Glutamatergic neuron (in vitro differentiated cells): Measurements from ENCODE around the gene SEMA3G. TPM values are rescaled to one million over a fixed set of nuclear protein-coding genes. Genes with fewer than 3 reads are reported as not detected.

ENCODE experiments used
- DNase-seq: peaks from one replicate; pipeline ENCODE4 v3.0.0; 2022
- H3K27ac Mint-ChIP-seq: one replicate; pipeline ENCODE4 v1.8.0; 2020; ENCODE audit warnings: mild to moderate bottlenecking, mixed read lengths, inconsistent platforms; ENCODE audit not compliant: unreplicated experiment
- H3K27me3 Mint-ChIP-seq: one replicate; pipeline ENCODE4 v1.8.0; 2020; ENCODE audit warnings: mild to moderate bottlenecking, moderate library complexity, mixed read lengths, inconsistent platforms; ENCODE audit not compliant: unreplicated experiment
- H3K36me3 Mint-ChIP-seq: one replicate; pipeline ENCODE4 v1.8.0; 2020; ENCODE audit warnings: mild to moderate bottlenecking, mixed read lengths, inconsistent platforms; ENCODE audit not compliant: unreplicated experiment
- H3K4me1 Mint-ChIP-seq: one replicate; pipeline ENCODE4 v1.8.0; 2020; ENCODE audit warnings: mild to moderate bottlenecking, low read depth, mixed read lengths, inconsistent platforms; ENCODE audit not compliant: unreplicated experiment
- H3K4me3 Mint-ChIP-seq: one replicate; pipeline ENCODE4 v1.8.0; 2020; ENCODE audit warnings: mild to moderate bottlenecking, mixed read lengths, inconsistent platforms; ENCODE audit not compliant: unreplicated experiment
- H3K9me3 Mint-ChIP-seq: one replicate; pipeline ENCODE4 v1.8.0; 2020; ENCODE audit warnings: mild to moderate bottlenecking, moderate library complexity, mixed read lengths, inconsistent platforms; ENCODE audit not compliant: unreplicated experiment
- total RNA-seq: library from RNA; stranded (reverse); fragmentation: NEBNext Ultra II Directional; extraction: Animal tissue kit (Norgen Biotek cat#: 25700); gene quantifications from one replicate; pipeline ENCODE4 v1.2.1, GENCODE V29; 2021; ENCODE audit not compliant: unreplicated experiment
- TF ChIP-seq, protein P1 (sequence below): fragments of 200-600 bp; sonication (generic); IDR thresholded peaks from one replicate; pipeline ENCODE4 v1.5.0; 2021; ENCODE audit not compliant: partially characterized antibody, unreplicated experiment

Gene SEMA3G
- total RNA-seq, 1 donor from 2014 or later: 0.59 TPM

DNA sequence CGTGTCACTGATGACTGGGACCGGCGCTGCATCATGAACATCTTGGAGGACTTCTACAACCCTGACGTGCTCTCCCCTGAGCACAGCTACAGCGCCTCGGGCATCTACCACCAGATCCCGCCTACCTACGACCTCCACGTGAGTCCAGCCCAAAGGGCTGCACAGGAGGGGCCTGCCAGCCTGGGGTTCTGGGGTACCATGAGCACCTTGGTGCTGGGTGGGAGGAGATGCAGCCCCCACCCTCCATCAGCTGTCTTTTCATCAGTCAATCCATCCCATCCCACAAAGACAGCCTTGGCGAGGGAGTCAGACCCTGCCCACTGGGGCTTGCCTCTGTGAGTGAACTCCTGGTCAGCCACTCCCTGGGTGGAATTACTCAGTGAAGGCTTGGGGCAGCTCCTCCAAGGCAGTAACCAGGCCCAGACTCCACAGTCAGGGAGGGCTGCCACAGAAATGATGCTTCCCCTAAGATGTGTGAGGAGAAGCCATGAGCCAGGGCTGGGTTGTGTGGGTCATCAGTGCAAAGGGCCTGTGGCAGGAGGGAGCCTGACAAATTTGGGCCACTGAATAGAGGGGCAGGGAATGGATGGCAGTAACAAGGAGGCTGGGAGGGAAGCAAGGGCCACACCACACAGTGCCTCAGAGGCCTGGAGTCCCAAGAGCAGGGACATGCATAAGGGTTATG is 47.9 kb downstream of the SEMA3G start:
- TF ChIP-seq, protein P1, sequence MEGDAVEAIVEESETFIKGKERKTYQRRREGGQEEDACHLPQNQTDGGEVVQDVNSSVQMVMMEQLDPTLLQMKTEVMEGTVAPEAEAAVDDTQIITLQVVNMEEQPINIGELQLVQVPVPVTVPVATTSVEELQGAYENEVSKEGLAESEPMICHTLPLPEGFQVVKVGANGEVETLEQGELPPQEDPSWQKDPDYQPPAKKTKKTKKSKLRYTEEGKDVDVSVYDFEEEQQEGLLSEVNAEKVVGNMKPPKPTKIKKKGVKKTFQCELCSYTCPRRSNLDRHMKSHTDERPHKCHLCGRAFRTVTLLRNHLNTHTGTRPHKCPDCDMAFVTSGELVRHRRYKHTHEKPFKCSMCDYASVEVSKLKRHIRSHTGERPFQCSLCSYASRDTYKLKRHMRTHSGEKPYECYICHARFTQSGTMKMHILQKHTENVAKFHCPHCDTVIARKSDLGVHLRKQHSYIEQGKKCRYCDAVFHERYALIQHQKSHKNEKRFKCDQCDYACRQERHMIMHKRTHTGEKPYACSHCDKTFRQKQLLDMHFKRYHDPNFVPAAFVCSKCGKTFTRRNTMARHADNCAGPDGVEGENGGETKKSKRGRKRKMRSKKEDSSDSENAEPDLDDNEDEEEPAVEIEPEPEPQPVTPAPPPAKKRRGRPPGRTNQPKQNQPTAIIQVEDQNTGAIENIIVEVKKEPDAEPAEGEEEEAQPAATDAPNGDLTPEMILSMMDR: no peak
- Mint-ChIP-seq H3K36me3 (no peaks in the 10 kb centered on the region), H3K27ac (no peak overlapping the region), H3K27me3 (peaks cover 2% of the 10 kb centered on the region), H3K4me1 (no peaks in the 10 kb centered on the region), H3K4me3 (no peak overlapping the region), H3K9me3 (peaks cover 4% of the 10 kb centered on the region)
- no peak for DNase-seq

DNA sequence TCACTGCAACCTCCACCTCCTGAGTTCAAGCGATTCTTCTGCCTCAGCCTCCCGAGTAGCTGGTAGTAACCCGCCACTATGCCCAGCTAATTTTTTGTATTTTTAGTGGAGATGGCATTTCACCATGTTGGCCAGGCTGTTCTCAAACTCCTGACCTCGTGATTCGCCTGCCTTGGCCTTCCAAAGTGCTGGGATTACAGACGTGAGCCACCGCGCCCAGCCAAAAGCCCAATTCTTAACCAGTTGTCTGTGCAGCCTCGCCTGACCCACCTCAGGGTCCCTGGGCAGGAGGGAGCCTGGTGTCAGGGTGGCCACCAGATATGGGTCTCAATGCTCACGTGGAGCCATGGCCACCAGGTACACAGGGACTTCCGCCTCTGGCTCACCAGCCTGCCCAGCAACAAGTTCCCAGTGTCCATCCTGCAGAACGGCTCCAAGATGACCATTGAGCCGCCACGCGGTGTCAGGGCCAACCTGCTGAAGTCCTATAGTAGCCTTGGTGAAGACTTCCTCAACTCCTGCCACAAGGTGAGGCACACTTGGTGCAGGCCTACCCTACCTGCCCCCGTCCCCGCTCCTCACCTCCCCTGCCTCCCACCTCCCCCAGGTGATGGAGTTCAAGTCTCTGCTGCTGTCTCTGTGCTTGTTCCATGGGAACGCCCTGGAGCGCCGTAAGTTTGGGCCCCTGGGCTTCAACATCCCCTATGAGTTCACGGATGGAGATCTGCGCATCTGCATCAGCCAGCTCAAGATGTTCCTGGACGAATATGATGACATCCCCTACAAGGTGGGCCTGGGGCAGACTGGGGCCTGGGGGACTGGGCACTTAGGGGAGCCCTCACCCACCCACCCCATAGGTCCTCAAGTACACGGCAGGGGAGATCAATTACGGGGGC is 48.6 kb downstream of the SEMA3G start:
- DNase-seq: no peak
- Mint-ChIP-seq H3K4me3 (no peak overlapping the region), H3K4me1 (no peaks in the 10 kb centered on the region), H3K27ac (no peak overlapping the region), H3K27me3 (peaks cover 2% of the 10 kb centered on the region), H3K36me3 (no peaks in the 10 kb centered on the region), H3K9me3 (peaks cover 4% of the 10 kb centered on the region)
- TF ChIP-seq, protein P1: no peak

DNA sequence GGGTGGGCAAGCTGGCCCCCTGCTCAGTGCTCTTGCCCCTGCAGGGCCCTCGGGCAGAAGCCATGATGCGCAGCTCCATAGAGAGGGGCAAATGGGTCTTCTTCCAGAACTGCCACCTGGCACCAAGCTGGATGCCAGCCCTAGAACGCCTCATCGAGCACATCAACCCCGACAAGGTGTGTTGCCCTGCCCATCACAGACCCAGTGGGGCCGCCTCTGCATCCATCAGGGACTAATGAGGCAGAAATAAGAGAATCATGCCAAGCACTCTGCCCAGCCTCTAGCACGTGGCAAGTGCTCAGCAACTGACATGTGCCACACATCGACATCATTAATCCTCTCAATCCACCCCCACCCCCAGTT is 49.4 kb downstream of the SEMA3G start:
- no peak overlapping the region for H3K27ac Mint-ChIP-seq

DNA sequence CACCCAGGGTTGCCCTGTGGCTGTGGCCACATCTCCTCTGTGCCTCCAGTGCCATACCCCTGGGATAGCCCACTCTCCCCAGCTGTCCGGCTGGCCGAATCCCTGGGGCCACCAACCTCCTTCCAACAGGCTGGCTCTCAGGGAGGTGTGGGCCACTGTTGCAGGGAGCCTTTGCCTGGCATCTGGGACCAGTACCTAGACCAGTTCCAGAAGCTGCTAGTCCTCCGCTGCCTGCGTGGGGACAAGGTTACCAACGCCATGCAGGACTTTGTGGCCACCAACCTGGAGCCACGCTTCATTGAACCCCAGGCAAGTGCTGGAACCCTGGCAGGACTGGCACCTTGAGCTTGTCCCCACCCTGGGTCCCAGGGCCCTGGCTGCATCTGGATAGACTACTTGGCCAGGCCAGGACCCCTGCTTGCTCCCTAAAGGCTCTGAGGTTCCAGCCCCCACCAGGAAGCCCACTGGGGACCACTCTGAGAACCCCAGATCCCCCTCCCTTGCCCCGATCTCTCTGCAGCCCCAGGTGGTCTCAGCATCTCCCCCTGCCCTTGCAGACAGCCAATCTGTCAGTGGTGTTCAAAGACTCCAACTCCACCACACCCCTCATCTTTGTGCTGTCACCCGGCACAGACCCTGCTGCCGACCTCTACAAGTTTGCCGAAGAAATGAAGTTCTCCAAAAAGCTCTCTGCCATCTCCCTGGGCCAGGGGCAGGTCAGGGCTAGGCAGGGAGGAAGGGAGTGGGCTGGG is 50.0 kb downstream of the SEMA3G start:
- TF ChIP-seq, protein P1: no peak
- Mint-ChIP-seq H3K4me3 (no peak overlapping the region), H3K27ac (no peak overlapping the region)

More for the DNA sequence above, 49.4 kb downstream of the SEMA3G start:
- TF ChIP-seq, protein P1: no peak
- DNase-seq: no peak
- Mint-ChIP-seq H3K27me3 (peaks cover 2% of the 10 kb centered on the region), H3K36me3 (no peaks in the 10 kb centered on the region), H3K4me3 (no peak overlapping the region), H3K4me1 (no peaks in the 10 kb centered on the region), H3K9me3 (peaks cover 4% of the 10 kb centered on the region)

More for the DNA sequence above, 50.0 kb downstream of the SEMA3G start:
- H3K9me3 Mint-ChIP-seq: peaks cover 4% of the 10 kb centered on the region
- no peaks in the 10 kb centered on the region for H3K36me3 Mint-ChIP-seq
- peaks cover 2% of the 10 kb centered on the region for H3K27me3 Mint-ChIP-seq
- no peaks in the 10 kb centered on the region for H3K4me1 Mint-ChIP-seq
- DNase-seq: no peak
